ENCODE data around the gene GNAT1.
"Not testable (repeated sequence)": the region's sequence is repeated elsewhere in the genome, so short reads cannot be mapped to it uniquely, and the experiment has no call there.

The GNAT1 gene

DNA sequence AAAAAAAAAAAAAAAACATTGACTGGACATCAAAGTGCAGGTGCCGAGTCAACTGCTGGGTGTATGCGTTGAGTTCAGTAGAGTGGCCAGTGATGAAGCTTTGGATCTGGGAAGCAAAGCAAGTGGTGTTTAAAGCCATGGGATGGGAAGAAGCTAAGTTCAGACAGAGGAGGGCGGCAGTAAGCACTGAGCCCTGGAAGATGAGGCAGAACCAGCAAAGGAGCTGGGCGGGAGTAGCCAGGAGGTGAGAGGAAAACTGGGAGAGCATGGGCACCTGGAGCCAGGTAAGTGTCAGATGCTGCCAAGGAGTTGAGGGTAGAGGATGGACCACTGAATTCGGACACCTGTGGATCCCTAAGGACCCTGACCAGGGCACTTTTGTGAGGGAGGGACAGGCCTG, 33.2 kb downstream of the GNAT1 start:
- DNase-seq, result no peak

DNA sequence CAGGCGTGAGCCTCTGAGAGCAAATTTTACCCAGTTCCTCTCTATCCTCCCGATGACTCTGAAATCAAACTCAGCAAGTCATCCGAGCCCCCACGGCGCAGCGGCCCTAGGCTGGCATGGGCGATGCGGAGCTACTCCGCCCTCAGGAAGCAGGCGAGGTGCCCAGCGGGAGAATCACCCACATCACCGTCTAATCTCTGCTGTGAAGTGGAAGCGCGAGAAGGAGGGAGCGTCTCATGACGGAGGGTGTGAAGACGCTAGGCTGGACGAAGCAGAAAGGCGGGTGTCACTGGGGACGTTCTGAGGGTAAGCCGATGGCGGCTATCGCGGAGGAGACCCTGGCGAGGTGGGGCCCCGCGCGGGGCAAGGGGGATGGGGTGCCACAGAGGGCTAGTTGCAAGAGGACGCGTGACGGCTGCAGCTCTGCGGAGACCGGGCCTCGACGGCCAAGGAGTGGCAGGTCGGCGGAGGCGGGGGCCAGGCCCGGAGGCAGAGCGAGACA, 35.5 kb downstream of the GNAT1 start:
- DNase-seq, result no peak

DNA sequence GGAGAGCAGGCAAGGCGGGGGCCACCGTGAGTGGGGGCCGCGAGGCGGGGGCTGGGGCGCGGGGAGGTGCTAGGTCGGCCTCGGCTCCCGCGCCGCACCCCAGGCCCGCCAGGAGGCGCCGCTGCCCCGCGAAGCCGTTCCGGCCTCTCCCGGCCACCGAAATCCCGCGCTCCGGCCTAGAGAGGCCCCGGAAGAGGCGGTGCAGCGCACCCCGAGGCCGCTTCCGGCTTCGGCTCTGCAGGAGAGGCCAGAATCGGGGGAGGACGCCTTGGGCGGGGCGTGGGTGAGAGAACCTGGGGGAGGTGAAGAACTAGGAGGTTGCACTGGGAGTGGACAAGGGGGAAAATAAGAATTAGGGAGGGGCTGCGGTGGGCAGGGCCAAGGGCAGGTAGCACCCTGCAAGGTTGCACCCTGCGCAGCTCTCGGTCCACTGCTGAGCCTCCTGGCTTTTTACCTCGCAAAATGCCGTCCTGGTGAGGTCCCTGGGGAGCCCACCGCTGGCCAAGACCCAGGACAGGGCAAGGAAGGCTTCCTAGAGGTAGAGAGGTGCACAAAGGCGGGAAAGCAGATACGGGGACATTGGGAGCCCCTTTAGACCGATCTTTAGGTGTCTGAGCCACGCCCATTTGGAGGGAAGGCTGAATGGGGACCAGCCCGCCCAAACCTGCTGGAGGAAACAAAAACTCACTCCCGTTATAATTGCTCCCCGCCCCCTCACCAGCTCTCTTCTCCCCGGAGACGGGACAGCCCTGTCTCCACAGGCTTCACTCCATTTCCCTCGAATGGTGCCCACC, 36.2 kb downstream of the GNAT1 start:
- peak; percentile 58 for DNase-seq

DNA sequence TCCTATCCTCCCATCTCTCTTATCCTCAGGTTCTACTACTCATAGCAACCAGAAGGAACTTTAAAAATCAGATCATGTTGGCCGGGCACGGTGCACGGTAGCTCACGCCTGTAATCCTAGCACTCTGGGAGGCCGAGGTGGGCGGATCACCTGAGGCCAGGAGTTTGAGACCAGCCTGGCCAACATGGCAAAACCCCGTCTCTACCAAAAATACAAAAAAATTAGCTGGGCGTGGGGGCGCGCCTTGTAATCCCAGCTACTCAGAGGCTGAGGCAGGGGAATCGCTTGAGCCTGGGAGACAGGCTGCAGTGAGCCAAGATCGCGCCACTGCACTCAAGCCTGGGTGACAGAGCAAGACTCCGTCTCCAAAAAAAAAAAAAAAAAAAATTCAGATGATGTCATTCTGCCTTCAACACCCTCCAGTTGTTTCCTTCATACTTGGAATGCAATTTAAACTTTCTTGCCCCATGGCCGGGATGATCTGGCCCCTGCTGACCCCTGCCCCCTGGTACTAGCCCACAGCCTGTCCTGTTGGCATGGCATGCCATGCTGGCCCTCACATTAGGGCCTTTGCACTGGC, 36.9 kb downstream of the GNAT1 start:
- DNase-seq, result not testable (repeated sequence)

DNA sequence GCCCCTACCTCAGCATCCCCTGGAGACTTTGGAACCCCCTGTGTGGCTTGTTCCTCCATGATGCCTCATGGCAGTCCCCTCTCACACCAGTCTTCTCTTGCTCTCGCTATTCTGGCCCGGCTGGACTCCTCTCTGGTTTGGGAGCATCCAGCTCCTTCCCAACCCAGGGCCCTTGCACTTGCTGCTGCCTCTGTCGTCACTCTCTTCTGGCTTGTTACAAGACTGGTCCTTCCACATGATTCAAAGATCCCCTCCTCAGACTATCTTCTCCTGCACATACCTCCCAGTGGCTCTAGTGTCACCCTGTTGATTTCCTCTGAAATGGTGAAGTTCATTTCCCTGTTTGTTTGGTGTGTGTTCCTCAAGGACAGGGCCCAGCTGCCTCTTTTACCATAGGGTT, 38.1 kb downstream of the GNAT1 start:
- DNase-seq, result no peak

DNA sequence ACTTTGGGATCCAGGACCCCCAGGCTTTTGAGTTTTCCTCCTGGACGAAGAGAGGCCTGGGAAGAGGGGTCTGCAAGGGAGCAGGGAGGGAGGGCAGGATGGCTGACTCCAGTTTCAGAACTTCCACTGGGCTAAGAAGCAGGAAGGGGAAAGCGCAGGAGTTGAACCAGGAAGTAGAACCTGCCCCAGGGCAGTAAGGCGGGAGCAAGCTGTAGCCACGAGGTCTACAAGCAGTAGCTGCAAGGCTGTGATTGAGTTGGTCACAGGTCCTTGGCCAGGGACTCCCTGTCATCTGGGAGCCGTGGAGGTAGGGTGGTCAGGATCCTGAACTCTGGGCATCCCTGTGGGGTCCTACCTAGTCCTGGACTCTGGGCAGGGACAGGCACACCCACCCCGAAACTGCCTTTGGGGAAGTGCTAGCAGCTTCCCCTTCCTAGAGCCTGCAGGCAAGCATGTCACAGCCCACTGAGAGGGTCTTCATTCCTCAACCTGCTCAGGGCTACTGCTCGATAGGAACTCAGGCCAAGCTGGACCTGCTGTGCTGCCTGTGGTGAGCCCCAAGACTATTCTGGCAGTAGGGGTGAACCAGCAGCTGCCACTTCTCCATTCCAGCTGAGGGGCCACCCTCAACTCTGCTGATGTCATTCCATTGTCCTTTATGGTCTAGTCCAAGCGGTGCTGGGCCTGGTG, 38.8 kb downstream of the GNAT1 start:
- no peak for DNase-seq

DNA sequence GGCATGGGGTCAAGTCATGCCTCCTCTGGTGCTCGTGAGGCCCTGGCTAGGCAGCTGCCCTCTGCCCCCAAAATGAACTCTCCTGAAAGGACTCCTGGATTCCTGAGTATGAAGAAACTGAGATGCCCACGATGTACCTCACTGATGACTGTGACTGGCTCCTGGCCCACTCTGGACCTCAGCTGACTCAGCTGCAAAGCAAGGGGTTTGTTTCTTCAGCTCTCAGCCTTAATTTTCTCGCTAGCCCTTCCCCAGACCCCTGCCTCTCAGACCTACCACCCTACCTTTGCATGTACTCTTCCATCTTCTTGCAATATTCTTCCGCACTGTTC, 39.4 kb downstream of the GNAT1 start:
- no peak for DNase-seq

DNA sequence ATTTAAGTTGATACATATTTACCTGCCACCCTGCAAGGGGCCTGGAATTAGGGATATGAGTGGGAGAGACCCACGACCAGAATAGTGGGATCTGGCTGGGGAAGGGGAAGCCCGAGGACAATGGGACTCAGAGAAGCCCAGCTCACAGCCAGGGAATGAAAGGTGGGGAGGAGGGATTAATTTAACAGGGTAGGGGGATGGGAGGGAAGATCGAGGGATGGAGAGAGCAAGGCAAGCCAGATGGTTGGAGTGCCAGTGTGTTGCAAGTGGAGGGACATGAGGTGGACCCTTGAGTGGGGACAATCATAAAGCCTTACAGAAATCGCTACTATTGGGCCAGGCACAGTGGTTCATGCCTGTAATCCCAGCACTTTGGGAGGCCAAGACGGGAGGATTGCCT, 40.2 kb downstream of the GNAT1 start:
- DNase-seq, result no peak

DNA sequence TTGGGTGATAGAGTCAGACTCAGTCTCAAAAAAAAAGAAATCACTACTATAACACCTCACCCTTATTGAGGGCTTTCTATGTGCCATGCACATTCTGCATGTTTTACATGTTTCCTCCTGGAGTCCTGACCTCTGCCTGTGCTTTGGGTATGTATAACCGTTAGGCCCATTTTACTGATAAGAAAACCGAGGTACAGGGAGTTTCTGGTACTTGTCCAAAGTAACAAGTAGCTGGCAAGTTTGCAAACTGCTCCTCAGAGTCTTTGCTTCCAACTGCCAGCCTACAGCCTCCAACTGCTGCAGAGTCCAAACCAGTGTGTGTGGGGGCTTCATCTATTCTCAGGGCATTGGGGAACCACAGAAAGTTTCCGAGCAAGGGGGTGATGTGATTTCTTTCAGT, 40.9 kb downstream of the GNAT1 start:
- DNase-seq, result no peak

DNA sequence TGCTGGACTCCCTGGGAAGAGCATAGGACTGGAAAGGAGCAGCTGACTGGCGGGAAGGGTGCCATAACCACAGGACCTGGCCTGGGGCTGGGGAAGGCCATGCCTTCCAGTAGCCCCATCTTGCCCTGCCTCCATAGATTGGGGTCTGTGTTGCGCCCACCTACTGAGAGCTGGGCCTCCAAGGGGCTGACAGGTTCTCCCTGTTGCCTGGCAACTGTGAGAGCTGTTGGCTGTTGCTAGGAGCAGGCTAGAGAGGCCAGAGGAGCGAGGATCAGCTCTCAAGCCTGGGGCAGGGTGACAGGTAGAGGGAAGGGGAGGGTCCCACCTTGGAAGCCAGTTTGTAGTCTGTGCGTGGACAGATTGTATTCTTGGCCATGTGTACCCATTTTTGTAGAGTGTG, 41.8 kb downstream of the GNAT1 start:
- DNase-seq, result no peak

DNA sequence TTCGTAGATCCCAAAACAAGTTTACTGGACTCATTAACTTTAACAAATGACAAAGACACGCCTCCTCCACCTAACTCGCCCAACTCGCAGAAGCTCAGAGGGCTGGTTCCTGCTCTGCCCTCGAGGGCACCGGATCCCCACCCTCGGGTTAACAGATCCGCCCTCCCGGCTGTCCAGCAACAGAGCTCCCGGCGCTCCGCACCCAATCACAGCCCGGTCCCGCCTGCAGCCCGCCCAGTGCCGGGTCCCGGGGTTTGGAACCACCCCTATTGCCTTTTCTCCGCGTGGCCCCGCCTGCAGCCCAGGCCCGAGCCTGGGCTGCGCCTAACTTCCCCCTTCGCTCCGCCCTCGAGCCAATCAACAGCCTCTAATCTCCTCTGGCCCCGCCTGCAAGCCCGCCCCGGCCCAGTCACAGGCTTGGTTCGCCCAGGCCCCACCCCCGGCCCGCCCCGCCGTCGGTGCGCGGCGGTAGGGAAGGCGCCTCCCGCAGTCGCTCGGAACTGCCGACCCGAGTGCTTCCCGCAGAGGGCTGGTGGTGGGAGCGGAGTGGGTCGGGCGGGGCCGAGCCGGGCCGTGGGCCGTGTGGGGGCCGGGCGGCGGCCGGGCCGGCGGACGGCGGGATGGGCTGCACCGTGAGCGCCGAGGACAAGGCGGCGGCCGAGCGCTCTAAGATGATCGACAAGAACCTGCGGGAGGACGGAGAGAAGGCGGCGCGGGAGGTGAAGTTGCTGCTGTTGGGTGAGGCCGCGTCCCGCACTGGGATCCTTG, 44.5 kb downstream of the GNAT1 start, which contains the start of gene GNAI2:
GNAI2 (plus strand) TSS at position 489 of the 768 bp plus-strand sequence; CDS start at position 621, 132 bp downstream.
- DNase-seq, result peak; percentile 94

DNA sequence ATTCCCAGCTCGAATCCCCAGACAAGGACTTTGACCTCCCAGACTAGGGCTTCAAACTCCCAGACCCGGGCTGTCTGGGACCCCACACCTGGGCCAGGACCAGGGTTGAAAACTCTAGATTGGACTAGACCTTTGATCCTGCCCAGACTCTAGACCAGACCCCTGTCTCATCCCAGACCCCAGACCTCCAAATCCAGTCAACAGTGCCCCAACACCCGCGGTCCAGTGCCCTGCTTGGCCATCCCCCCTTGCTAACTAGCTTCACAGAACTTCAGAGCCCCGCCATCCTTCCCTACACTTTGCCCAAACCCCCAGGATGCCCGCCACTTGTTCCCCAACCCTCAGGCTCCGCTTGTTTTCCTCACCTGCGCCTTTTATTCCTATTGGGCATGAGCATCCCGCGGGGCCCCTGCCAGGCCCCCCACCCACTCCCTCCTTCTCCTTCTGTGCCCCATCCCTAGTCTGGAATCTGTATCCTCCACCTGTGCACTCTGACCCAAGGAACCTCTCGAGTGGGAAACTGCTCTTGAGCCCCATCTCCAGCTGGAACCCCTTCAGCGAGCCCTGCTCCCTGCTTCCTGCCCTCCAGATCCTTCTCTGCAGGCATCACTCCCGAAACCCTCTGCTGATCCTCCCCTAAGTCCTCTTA, 45.2 kb downstream of the GNAT1 start:
- no peak for DNase-seq

DNA sequence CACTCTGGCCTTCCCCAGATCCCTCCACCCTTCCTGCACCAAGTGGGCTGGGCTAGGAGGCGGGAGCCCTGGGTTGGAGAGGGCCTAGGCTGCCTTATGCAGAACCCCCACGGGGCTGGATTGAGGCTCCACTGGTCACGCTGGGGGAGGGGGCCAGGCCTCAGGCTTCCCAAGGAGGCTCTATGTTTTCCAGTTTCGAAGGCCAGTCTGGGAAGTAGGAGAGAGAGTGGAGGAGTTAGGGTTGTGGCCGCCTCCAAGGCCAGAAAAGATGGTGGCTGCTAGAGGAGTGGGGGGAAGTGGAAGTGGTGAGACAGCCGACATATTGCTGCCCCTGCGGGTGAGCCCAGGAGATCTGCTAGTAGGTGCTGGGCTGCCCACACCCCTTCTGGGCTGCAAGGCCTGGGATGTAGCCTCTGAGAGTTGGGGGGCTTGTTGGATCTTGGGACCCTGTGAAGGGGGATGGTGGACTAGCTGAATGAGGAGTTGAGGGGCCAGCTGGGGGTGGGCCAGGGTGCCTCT, 45.8 kb downstream of the GNAT1 start:
- DNase-seq, result no peak

DNA sequence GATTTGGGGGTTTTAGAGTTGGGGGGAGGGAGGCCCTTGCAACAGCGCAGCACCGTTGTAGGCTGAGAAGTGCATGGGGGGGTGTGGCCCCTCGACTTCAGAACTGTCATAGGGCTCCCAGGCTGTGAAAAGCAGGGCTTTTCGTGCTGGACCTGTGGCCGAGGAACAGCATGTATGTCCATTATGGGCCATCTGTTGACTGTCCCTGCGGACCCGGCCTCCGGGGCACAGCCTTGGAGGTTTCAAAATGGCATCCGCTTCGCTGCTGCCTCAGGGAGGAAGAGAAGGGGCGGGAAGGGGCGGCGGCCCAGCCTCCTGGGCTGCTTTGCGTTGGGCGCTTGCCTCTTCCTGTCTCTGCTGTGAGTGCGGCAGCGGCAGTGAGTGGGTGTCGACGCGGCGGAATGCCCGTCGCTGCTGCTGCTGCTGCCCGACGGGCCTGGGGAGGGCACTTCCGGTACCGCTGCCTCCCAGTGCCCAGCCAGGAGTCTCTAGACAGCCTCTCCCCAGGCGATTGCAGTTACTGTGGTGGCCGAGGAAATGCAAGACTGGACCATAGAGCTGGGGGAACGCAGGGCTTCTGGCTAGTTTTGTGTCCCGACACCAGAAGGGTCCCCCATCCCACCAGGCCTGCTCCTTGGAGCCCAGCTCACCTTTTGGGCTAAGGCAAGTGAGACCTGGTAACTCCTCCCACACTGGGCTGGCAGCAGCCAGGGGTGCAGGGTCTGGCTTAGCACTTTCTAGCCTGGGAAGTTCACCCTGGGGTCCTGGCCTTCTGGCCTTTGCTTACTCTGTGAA, 46.5 kb downstream of the GNAT1 start:
- DNase-seq, result peak; percentile 41

DNA sequence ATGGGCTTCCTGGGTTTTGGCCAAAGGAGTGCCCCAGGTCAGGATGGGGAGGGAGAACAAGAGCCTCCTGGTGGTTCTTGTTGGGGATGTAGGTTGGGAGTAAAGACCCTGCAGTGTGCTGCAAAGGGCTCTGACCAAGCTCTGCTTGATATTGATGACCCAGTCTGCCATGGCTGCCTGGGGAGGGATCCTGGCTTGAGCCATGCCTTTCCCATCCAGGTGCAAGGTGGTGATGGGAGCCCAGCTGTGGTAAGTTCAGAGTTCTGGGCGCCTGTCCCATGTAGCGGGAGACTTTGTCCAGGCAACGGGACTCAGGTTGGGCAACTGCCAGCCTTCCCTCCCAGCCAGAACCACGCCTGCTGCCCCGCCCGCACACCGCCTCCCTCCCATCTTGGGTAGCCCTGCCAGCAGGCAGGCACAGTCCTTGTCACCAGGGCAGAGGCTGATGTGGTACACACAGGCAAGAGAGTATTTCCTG, 47.2 kb downstream of the GNAT1 start:
- no peak for DNase-seq

DNA sequence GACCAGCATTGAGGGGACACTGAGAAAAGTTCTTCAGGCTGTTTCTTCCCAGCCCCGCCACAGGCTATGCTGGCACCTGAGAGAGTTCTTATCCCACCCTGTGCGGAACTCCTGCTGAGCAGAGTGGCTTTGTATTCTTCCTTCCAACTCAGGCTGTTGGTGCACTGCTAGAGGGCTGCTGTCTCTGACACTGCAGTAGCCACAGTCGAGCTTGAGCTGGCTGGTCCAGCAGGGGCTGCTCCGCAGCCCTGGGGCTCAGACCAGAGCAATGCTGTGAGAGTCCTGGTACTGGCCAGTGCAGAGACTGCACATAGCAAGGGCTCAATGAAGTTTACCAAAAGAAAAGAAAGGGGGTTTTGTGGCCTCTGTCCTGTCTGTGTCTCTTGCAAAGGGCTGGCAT, 48.2 kb downstream of the GNAT1 start:
- DNase-seq, result no peak

DNA sequence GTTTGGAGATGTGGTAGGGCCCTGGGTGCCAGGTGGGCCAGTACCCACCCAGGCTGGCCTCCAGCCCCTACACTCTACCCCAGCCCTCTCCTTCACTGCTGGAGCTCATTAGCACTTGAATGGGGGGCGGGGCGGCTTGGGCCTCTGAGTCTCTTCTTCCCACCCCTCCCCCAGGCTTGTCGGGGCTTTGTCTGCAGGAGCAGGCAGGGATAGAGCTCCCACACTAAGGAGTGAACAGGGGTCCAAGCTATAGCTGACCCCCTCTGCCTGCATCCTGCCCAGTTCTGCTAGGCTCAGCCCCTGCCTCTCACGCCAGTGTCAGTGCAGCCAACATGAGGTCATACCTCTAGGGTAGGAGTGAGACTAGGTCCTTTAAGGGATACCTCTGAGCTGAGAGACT, 49.8 kb downstream of the GNAT1 start:
- peak; percentile 36 for DNase-seq

DNA sequence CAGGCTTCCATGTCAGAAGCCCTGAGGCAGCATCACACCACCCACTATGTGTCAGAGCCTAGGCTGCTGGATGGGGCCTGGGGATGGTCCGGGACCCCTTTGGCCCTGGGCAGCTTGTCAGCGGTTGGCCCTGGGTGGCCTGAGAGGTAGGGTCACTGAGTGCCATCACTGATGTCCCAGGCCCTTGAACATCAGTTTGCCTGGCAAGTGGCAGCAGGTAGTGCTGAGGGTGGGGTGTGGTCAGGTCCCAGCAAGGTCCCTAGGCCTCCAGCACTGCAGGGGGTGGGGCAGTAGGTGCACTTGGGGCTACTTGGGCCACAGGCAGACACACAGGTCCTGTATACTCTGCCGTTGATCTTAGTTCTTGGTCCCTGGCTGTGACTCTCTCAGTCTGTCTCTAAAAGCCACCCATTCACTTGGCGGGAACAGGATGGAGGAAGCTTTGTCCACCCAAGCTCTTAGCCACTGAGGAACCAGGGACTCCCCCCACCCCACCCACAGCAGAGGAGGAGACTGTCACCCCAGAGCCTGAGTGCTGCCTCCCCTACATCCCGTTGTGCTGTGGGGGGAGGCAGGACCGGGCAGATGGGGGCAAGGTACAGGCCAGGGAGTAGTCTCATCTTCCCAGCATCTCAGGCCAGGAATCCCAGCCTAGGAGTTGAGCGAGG, 50.4 kb downstream of the GNAT1 start:
- no peak for DNase-seq

DNA sequence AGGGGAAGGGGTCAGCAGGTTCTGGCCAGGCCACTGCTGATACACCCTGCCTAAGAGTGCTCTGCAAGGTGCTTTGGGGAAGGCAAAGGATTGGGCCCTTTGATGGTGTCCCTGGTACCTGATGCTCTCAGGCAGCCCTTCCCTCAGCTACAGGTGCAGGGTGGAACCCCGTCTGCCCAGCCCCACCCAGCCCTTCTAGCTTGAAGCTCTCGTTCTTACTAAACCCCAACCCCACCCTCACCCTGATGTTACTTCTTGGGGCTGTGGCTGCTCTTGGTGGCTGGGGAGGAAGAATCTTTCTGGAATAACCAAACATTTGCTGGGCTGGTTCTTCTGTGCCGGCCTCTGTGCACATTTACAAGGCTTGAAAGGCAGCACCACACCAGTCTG, 51.0 kb downstream of the GNAT1 start:
- no peak for DNase-seq

DNA sequence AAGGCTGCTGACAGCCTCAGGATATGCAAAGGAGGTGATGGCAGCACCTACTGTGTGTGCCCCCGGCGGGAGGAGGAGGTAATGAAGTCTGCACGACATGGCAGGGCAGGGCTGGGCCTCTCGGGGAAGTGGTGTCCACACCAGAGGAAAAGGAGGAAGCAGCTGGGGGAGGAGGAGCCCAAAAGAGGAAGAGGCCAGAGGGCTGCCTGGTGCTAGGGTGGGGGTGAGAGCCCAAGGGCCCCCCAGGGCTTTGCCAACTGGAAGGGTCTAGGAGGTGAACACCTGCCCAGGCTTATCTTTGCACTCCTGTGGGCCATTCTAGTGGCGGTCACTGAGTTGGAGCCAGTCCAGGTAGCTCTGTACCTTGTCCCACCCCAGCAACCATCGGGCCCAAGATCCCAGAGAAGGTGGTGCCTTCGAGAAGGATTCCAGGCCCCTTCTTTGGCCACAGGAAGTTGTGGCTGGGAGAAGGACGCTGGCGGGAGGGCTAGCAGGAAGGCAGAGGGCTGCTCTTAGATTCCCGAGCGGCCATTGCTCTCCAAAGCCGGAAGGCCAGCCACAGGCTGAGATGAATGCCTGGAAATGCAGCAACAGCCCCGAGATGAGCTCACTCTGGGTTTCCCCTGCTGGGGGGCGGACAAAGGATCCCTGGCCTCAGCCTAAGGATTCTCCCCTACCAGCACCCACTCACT, 51.6 kb downstream of the GNAT1 start:
- DNase-seq, result no peak

All from NCI-H2227 treated with DMSO at 0.1 percent for 48 hours (cell line).